ENCODE data around the gene CNN1.

CNN1 gene

GRCh38 chr19:11577451-11578257 is 39.0 kb downstream of the CNN1 start, which contains the start of gene ACP5:
Gene ACP5 (minus strand): TSS chr19:11577645. CDS start chr19:11577317, 328 bp downstream.
- peak within 1 kb of the TSS; percentile 76 for H2AFZ ChIP-seq
- peak within 1 kb of the TSS; percentile 22 for H3K4me2 ChIP-seq (ENCODE audit: low read length)
- H3K27ac ChIP-seq: no peak within 1 kb of the TSS
- no peaks in the 10 kb centered on the region for H3K36me3 ChIP-seq (ENCODE audit: control insufficient read depth, insufficient read depth, low read length)
- H3K79me2 ChIP-seq: no peaks in the 10 kb centered on the region
- no peaks in the 10 kb centered on the region for H3K9me3 ChIP-seq (ENCODE audit: control insufficient read depth, low read length)
- peak within 1 kb of the TSS; percentile 16 for H3K4me3 ChIP-seq (ENCODE audit: low read depth, low read length)
- no peaks in the 10 kb centered on the region for H3K27me3 ChIP-seq (ENCODE audit: control insufficient read depth, insufficient read depth, low read length)
- no peak for TF ChIP-seq CTCF (IDR thresholded peaks at IDR 0.05)
- no peaks in the 10 kb centered on the region for H3K4me1 ChIP-seq
- H3K9ac ChIP-seq: no peak within 1 kb of the TSS

DNA sequence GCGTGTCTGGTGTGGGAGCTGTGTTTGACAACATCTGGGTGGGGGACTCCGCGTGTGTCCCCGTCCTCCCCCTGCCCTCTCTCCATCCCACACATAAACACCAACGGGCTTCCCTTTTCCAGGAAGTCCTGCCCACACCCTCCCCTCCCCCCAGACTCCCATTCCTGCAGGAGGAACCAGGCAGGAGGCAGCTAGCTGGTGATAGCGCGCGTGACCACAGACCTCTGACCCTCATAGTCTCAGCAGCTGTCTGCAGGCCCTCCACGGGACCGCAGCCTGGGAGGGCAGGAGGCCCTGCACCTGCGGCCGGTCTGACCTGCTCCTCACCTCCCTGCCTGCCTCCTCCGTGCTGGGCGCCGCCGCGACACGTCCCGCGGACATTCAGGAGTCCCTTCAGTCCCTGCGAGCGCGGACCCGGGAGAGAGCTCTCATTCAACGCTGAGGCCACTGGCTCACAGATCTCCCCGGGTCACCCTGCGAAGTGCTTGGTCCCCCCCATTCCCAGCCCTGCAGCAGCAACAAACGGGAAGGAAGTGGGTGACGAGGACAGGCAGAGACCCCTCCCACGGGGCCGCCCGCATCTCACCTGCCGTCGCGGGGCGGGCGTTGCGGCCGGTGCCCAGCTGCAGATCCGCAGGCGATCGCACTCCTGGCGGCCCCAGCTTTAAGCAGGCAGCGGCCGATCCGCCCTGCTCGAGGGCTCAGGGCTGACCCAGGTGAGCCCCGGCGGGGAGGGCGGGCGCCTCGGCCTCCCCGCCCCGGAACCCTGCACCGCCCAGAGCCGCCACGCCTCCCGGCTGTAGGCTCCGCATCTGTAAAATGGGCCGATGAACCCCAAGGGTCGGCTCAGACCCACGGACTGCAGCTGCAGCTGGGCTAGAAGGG is 39.8 kb downstream of the CNN1 start:
- H3K9ac ChIP-seq: no peak overlapping the region
- H3K79me2 ChIP-seq: no peaks in the 10 kb centered on the region
- H3K4me1 ChIP-seq: no peaks in the 10 kb centered on the region
- H3K27ac ChIP-seq: no peak overlapping the region
- H3K27me3 ChIP-seq (ENCODE audit: control insufficient read depth, insufficient read depth, low read length): no peaks in the 10 kb centered on the region
- H3K4me2 ChIP-seq (ENCODE audit: low read length): peak overlapping the region; percentile 22
- peak overlapping the region; percentile 16 for H3K4me3 ChIP-seq (ENCODE audit: low read depth, low read length)
- no peaks in the 10 kb centered on the region for H3K36me3 ChIP-seq (ENCODE audit: control insufficient read depth, insufficient read depth, low read length)
- H2AFZ ChIP-seq: peak overlapping the region; percentile 76
- H3K9me3 ChIP-seq (ENCODE audit: control insufficient read depth, low read length): no peaks in the 10 kb centered on the region
- TF ChIP-seq CTCF (IDR thresholded peaks at IDR 0.05): no peak

- no peak overlapping the region for H3K9ac ChIP-seq
- no peaks in the 10 kb centered on the region for H3K27me3 ChIP-seq (ENCODE audit: control insufficient read depth, insufficient read depth, low read length)
- H3K36me3 ChIP-seq (ENCODE audit: control insufficient read depth, insufficient read depth, low read length): no peaks in the 10 kb centered on the region
- H3K27ac ChIP-seq: no peak overlapping the region
- no peak for TF ChIP-seq CTCF (IDR thresholded peaks at IDR 0.05)
- H3K9me3 ChIP-seq (ENCODE audit: control insufficient read depth, low read length): no peaks in the 10 kb centered on the region
- no peak overlapping the region for H3K4me3 ChIP-seq (ENCODE audit: low read depth, low read length)
- H3K4me2 ChIP-seq (ENCODE audit: low read length): no peak overlapping the region
- H2AFZ ChIP-seq: no peak overlapping the region
- H3K4me1 ChIP-seq: no peaks in the 10 kb centered on the region
- H3K79me2 ChIP-seq: no peaks in the 10 kb centered on the region
These were observed 41.5 kb downstream of the CNN1 start for GRCh38 chr19:11580116-11580515.

- no peak overlapping the region for H3K4me3 ChIP-seq (ENCODE audit: low read depth, low read length)
- TF ChIP-seq CTCF (IDR thresholded peaks at IDR 0.05): no peak
- H3K4me1 ChIP-seq: no peaks in the 10 kb centered on the region
These were observed 43.1 kb downstream of the CNN1 start for GRCh38 chr19:11581740-11582139.

More at GRCh38 chr19:11581740-11582139, 43.1 kb downstream of the CNN1 start:
- no peaks in the 10 kb centered on the region for H3K9me3 ChIP-seq (ENCODE audit: control insufficient read depth, low read length)
- no peaks in the 10 kb centered on the region for H3K79me2 ChIP-seq
- H3K9ac ChIP-seq: no peak overlapping the region
- H2AFZ ChIP-seq: no peak overlapping the region
- H3K36me3 ChIP-seq (ENCODE audit: control insufficient read depth, insufficient read depth, low read length): no peaks in the 10 kb centered on the region
- no peak overlapping the region for H3K4me2 ChIP-seq (ENCODE audit: low read length)
- H3K27ac ChIP-seq: no peak overlapping the region
- no peaks in the 10 kb centered on the region for H3K27me3 ChIP-seq (ENCODE audit: control insufficient read depth, insufficient read depth, low read length)

Measured in parathyroid adenoma (tissue), 2 donors.